HCT116 (cell line): Measurements from ENCODE around the gene TPST1.

Experiments
- EZH2 ChIP-seq: fragments of 200-600 bp; sonication (generic); IDR thresholded peaks from 2 replicates; pipeline ENCODE4 v1.6.1; 2017; ENCODE audit warnings: antibody characterized with exemption, mixed run types
- EZH2phosphoT487 ChIP-seq: fragments of 200-600 bp; IDR thresholded peaks from 2 replicates; pipeline ENCODE4 v1.6.1; 2018; ENCODE audit warnings: antibody characterized with exemption, borderline replicate concordance
- POLR2A ChIP-seq: IDR thresholded peaks from 2 replicates; pipeline ENCODE4 v1.7.0; 2011; ENCODE audit warnings: borderline replicate concordance; ENCODE audit not compliant: insufficient read depth, insufficient read length; ENCODE audit errors: extremely low read depth
- RAD21 ChIP-seq: IDR thresholded peaks from 2 replicates; pipeline ENCODE4 v1.6.1; 2012; ENCODE audit warnings: low read depth, mild to moderate bottlenecking
- SIN3A ChIP-seq: IDR thresholded peaks from 2 replicates; pipeline ENCODE4 v1.6.1; 2012; ENCODE audit warnings: low read depth
- SP1 ChIP-seq: IDR thresholded peaks from 2 replicates; pipeline ENCODE4 v1.6.1; 2012; ENCODE audit warnings: low read depth
- TF ChIP-seq, protein P1 (sequence below), 3 experiments: fragments of 200-600 bp in 1 of 3; sonication (generic) in 1 of 3; IDR thresholded peaks in 2 of 3; conservative IDR thresholded peaks in 1 of 3; 2 replicates each; pipeline ENCODE4 v1.5.1; 2012 to 2017; ENCODE audit warnings: low read depth in 2 of 3, low read length in 2 of 3, antibody characterized with exemption in 1 of 3, borderline replicate concordance in 1 of 3, control low read depth in 1 of 3, mild to moderate bottlenecking in 1 of 3, mixed read lengths in 1 of 3, mixed run types in 1 of 3, moderate library complexity in 1 of 3; ENCODE audit not compliant: insufficient read depth in 1 of 3
- TF ChIP-seq, protein P2 (sequence below): IDR thresholded peaks from 2 replicates; pipeline ENCODE4 v1.6.1; 2012; ENCODE audit warnings: low read depth
- TF ChIP-seq, protein P3 (sequence below): IDR thresholded peaks from 2 replicates; pipeline ENCODE4 v1.6.1; 2012
- TF ChIP-seq, protein P4 (sequence below): IDR thresholded peaks from 2 replicates; pipeline ENCODE4 v1.6.1; 2011; ENCODE audit warnings: mild to moderate bottlenecking, low read length, moderate library complexity; ENCODE audit not compliant: insufficient replicate concordance; ENCODE audit errors: extremely low read depth

GRCh38 chr7:66310620-66311019 is 105.5 kb downstream of the TPST1 start:
- no peak for TF ChIP-seq EZH2
- TF ChIP-seq, protein P1, sequence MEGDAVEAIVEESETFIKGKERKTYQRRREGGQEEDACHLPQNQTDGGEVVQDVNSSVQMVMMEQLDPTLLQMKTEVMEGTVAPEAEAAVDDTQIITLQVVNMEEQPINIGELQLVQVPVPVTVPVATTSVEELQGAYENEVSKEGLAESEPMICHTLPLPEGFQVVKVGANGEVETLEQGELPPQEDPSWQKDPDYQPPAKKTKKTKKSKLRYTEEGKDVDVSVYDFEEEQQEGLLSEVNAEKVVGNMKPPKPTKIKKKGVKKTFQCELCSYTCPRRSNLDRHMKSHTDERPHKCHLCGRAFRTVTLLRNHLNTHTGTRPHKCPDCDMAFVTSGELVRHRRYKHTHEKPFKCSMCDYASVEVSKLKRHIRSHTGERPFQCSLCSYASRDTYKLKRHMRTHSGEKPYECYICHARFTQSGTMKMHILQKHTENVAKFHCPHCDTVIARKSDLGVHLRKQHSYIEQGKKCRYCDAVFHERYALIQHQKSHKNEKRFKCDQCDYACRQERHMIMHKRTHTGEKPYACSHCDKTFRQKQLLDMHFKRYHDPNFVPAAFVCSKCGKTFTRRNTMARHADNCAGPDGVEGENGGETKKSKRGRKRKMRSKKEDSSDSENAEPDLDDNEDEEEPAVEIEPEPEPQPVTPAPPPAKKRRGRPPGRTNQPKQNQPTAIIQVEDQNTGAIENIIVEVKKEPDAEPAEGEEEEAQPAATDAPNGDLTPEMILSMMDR (IDR thresholded peaks at IDR 0.05 in 2 of 3, conservative IDR thresholded peaks at IDR 0.05 in 1 of 3; ENCODE audit: borderline replicate concordance in 1 of 3, insufficient read depth in 1 of 3, low read depth in 2 of 3, low read length in 2 of 3) = no peak
- no peak for TF ChIP-seq EZH2phosphoT487
- TF ChIP-seq, protein P2, sequence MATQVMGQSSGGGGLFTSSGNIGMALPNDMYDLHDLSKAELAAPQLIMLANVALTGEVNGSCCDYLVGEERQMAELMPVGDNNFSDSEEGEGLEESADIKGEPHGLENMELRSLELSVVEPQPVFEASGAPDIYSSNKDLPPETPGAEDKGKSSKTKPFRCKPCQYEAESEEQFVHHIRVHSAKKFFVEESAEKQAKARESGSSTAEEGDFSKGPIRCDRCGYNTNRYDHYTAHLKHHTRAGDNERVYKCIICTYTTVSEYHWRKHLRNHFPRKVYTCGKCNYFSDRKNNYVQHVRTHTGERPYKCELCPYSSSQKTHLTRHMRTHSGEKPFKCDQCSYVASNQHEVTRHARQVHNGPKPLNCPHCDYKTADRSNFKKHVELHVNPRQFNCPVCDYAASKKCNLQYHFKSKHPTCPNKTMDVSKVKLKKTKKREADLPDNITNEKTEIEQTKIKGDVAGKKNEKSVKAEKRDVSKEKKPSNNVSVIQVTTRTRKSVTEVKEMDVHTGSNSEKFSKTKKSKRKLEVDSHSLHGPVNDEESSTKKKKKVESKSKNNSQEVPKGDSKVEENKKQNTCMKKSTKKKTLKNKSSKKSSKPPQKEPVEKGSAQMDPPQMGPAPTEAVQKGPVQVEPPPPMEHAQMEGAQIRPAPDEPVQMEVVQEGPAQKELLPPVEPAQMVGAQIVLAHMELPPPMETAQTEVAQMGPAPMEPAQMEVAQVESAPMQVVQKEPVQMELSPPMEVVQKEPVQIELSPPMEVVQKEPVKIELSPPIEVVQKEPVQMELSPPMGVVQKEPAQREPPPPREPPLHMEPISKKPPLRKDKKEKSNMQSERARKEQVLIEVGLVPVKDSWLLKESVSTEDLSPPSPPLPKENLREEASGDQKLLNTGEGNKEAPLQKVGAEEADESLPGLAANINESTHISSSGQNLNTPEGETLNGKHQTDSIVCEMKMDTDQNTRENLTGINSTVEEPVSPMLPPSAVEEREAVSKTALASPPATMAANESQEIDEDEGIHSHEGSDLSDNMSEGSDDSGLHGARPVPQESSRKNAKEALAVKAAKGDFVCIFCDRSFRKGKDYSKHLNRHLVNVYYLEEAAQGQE = no peak
- TF ChIP-seq SP1 = no peak
- TF ChIP-seq RAD21 = no peak
- TF ChIP-seq SIN3A = no peak
- TF ChIP-seq, protein P3, sequence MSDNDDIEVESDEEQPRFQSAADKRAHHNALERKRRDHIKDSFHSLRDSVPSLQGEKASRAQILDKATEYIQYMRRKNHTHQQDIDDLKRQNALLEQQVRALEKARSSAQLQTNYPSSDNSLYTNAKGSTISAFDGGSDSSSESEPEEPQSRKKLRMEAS = no peak
- TF ChIP-seq, protein P4, sequence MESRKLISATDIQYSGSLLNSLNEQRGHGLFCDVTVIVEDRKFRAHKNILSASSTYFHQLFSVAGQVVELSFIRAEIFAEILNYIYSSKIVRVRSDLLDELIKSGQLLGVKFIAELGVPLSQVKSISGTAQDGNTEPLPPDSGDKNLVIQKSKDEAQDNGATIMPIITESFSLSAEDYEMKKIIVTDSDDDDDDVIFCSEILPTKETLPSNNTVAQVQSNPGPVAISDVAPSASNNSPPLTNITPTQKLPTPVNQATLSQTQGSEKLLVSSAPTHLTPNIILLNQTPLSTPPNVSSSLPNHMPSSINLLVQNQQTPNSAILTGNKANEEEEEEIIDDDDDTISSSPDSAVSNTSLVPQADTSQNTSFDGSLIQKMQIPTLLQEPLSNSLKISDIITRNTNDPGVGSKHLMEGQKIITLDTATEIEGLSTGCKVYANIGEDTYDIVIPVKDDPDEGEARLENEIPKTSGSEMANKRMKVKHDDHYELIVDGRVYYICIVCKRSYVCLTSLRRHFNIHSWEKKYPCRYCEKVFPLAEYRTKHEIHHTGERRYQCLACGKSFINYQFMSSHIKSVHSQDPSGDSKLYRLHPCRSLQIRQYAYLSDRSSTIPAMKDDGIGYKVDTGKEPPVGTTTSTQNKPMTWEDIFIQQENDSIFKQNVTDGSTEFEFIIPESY = no peak
- no peak for TF ChIP-seq POLR2A
